Neural progenitor cell (in vitro differentiated cells): ENCODE measurements around the gene ZBTB20. TPM values are rescaled to one million over a fixed set of nuclear protein-coding genes. Genes with fewer than 3 reads are reported as not detected.

Experiments used
- DNase-seq: peaks from one replicate; pipeline ENCODE4 v3.0.0-alpha.2; 2016; ENCODE audit warnings: low spot score
- H2AFZ ChIP-seq: fragments of 200-600 bp; sonication (generic); replicated peaks from 2 replicates; pipeline ENCODE4 v1.6.1; 2016; ENCODE audit warnings: antibody characterized with exemption
- H3F3A ChIP-seq: fragments of 200-600 bp; sonication (generic); 2 replicates; pipeline ENCODE4 v1.6.1; 2016; ENCODE audit warnings: antibody characterized with exemption, low read depth
- H3K27ac ChIP-seq: fragments of 200-600 bp; sonication (generic); 2 replicates; pipeline ENCODE4 v1.5.1; 2016; ENCODE audit warnings: mild to moderate bottlenecking
- H3K27me3 ChIP-seq: fragments of 200-600 bp; sonication (generic); 2 replicates; pipeline ENCODE4 v1.6.1; 2016; ENCODE audit warnings: mild to moderate bottlenecking, moderate library complexity
- H3K36me3 ChIP-seq: fragments of 200-600 bp; sonication (generic); 2 replicates; pipeline ENCODE4 v1.5.1; 2016
- H3K4me1 ChIP-seq: fragments of 200-600 bp; sonication (generic); 2 replicates; pipeline ENCODE4 v1.6.1; 2016; ENCODE audit warnings: mixed run types
- H3K4me2 ChIP-seq: fragments of 200-600 bp; sonication (generic); 2 replicates; pipeline ENCODE4 v1.6.1; 2016
- H3K4me3 ChIP-seq: fragments of 200-600 bp; sonication (generic); 2 replicates; pipeline ENCODE4 v1.5.1; 2016
- H3K79me2 ChIP-seq: fragments of 200-600 bp; sonication (generic); 2 replicates; pipeline ENCODE4 v1.6.1; 2016; ENCODE audit warnings: low read depth
- H3K9ac ChIP-seq: fragments of 200-600 bp; sonication (generic); 2 replicates; pipeline ENCODE4 v1.6.1; 2016
- H3K9me3 ChIP-seq: fragments of 200-600 bp; sonication (generic); 2 replicates; pipeline ENCODE4 v1.5.1; 2016; ENCODE audit warnings: low read depth
- H4K20me1 ChIP-seq: fragments of 200-600 bp; sonication (generic); 2 replicates; pipeline ENCODE4 v1.6.1; 2016; ENCODE audit warnings: low read depth
- H3K27ac Mint-ChIP-seq: 3 replicates; pipeline ENCODE4 v1.8.0; 2021; ENCODE audit warnings: mixed read lengths
- H3K27me3 Mint-ChIP-seq: 2 replicates; pipeline ENCODE4 v1.8.0; 2022; ENCODE audit warnings: low read depth, mild to moderate bottlenecking, inconsistent platforms, moderate library complexity, mixed read lengths; ENCODE audit not compliant: insufficient read depth
- H3K36me3 Mint-ChIP-seq: 3 replicates; pipeline ENCODE4 v1.8.0; 2021; ENCODE audit warnings: mixed read lengths
- H3K4me1 Mint-ChIP-seq: 3 replicates; pipeline ENCODE4 v1.8.0; 2021; ENCODE audit warnings: mixed read lengths
- H3K4me3 Mint-ChIP-seq: 3 replicates; pipeline ENCODE4 v1.8.0; 2021; ENCODE audit warnings: mild to moderate bottlenecking, moderate library complexity, mixed read lengths
- H3K9me3 Mint-ChIP-seq: 3 replicates; pipeline ENCODE4 v1.8.0; 2020; ENCODE audit warnings: mixed read lengths
- EZH2 ChIP-seq: fragments of 200-600 bp; sonication (generic); IDR thresholded peaks from 2 replicates; pipeline ENCODE4 v1.6.1; 2017; ENCODE audit warnings: antibody characterized with exemption, mild to moderate bottlenecking, moderate library complexity
- EZH2phosphoT487 ChIP-seq: fragments of 200-600 bp; sonication (generic); IDR thresholded peaks from 2 replicates; pipeline ENCODE4 v1.6.1; 2017; ENCODE audit warnings: antibody characterized with exemption
- total RNA-seq: library from RNA; depleted of rRNA; stranded (reverse); fragments of >200 nt; gene quantifications from 2 replicates; pipeline ENCODE4 v1.2.3, GENCODE V29; 2015; ENCODE audit warnings: low replicate concordance
- TF ChIP-seq, protein P1 (sequence below): fragments of 200-600 bp; sonication (generic); IDR thresholded peaks from 2 replicates; pipeline ENCODE4 v1.5.1; 2017; ENCODE audit warnings: antibody characterized with exemption, mild to moderate bottlenecking

ZBTB20 gene
- total RNA-seq, 1 donor from 2014 or later, result 1.9 TPM

DNA sequence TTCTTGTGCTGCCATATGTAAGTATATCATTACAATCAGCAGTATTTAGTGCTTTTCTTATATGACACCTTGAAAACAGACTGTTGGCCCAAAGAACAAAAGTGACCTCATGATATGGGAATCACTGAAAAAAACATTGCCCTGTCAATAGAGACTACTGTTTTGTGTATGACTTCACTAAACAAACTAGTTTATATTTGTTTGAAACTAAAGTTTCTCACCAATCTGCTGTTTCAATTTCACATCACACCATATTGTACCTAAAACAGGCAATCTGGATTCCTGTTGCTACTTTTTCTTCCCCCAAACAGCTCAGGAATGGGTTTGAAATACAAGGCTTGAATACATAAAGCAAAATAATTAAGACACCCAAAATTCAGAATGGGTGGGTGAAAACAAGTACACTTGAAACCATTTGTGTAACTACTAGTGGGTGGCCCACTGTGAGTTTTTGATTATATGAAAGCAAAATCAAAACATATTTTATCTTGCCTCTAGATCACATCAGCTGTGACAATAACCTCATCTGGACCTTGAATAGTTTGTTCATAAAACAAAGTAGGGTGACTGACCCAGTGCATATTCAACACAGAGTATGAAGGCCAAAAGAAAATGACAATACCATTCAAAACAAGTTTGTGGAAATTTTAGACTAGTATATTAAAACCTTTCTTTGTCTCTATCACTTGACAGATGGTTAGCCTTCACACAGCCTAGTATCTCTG is 5.9 kb downstream of the ZBTB20 start:
- no peak for TF ChIP-seq EZH2phosphoT487
- TF ChIP-seq, protein P1, sequence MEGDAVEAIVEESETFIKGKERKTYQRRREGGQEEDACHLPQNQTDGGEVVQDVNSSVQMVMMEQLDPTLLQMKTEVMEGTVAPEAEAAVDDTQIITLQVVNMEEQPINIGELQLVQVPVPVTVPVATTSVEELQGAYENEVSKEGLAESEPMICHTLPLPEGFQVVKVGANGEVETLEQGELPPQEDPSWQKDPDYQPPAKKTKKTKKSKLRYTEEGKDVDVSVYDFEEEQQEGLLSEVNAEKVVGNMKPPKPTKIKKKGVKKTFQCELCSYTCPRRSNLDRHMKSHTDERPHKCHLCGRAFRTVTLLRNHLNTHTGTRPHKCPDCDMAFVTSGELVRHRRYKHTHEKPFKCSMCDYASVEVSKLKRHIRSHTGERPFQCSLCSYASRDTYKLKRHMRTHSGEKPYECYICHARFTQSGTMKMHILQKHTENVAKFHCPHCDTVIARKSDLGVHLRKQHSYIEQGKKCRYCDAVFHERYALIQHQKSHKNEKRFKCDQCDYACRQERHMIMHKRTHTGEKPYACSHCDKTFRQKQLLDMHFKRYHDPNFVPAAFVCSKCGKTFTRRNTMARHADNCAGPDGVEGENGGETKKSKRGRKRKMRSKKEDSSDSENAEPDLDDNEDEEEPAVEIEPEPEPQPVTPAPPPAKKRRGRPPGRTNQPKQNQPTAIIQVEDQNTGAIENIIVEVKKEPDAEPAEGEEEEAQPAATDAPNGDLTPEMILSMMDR, result no peak
- TF ChIP-seq EZH2, result no peak
- Histone ChIP-seq H2AFZ (no peak overlapping the region), H3K9me3 (no peaks in the 10 kb centered on the region), H3K27me3 (no peaks in the 10 kb centered on the region), H3K36me3 (no peaks in the 10 kb centered on the region), H3K4me3 (no peak overlapping the region), H3K27ac (no peak overlapping the region), H3K9ac (no peak overlapping the region), H3K4me1 (peaks cover 5% of the 10 kb centered on the region), H3F3A (peaks cover 4% of the 10 kb centered on the region), H3K4me2 (no peak overlapping the region), H4K20me1 (peaks cover 7% of the 10 kb centered on the region), H3K79me2 (peaks cover 27% of the 10 kb centered on the region)
- no peaks in the 10 kb centered on the region for H3K27me3 Mint-ChIP-seq
- peaks cover 4% of the 10 kb centered on the region for H3K36me3 Mint-ChIP-seq
- H3K9me3 Mint-ChIP-seq, result no peaks in the 10 kb centered on the region
- no peak overlapping the region for H3K4me3 Mint-ChIP-seq
- H3K4me1 Mint-ChIP-seq, result peaks cover 8% of the 10 kb centered on the region
- no peak for DNase-seq
- H3K27ac Mint-ChIP-seq, result no peak overlapping the region

DNA sequence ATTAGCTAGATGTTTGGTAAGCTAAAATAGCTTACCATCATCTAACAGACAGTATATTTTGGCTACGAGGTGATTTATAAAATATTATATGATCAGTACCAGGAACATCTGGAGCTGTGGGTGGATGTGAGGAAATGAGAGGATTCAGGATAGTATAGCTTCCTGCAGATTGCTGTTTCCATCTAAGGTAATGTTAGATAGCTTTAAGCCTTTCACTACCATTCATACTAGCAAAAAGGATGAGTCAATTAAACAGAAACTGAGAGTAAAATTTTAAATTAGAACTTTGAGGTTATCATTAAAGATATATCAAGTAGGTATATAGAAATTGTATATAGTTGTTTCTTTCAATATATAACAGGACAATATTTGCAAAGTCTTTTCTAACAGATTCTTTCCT is 8.0 kb downstream of the ZBTB20 start:
- no peaks in the 10 kb centered on the region for H3F3A ChIP-seq
- H2AFZ ChIP-seq, result no peak overlapping the region
- H3K9me3 ChIP-seq, result no peaks in the 10 kb centered on the region
- no peaks in the 10 kb centered on the region for H3K36me3 ChIP-seq
- H3K4me3 Mint-ChIP-seq, result no peak overlapping the region
- no peaks in the 10 kb centered on the region for H3K4me1 ChIP-seq
- H3K27ac ChIP-seq, result no peak overlapping the region
- H3K4me2 ChIP-seq, result no peak overlapping the region
- no peaks in the 10 kb centered on the region for H3K27me3 Mint-ChIP-seq
- no peak for DNase-seq
- TF ChIP-seq, protein P1, result no peak
- peaks cover 4% of the 10 kb centered on the region for H3K36me3 Mint-ChIP-seq
- H3K4me1 Mint-ChIP-seq, result no peaks in the 10 kb centered on the region
- H3K9ac ChIP-seq, result no peak overlapping the region
- no peaks in the 10 kb centered on the region for H3K27me3 ChIP-seq
- no peak overlapping the region for H3K4me3 ChIP-seq
- peaks cover 9% of the 10 kb centered on the region for H3K79me2 ChIP-seq
- no peak overlapping the region for H3K27ac Mint-ChIP-seq
- H4K20me1 ChIP-seq, result peaks cover 6% of the 10 kb centered on the region
- H3K9me3 Mint-ChIP-seq, result no peaks in the 10 kb centered on the region

DNA sequence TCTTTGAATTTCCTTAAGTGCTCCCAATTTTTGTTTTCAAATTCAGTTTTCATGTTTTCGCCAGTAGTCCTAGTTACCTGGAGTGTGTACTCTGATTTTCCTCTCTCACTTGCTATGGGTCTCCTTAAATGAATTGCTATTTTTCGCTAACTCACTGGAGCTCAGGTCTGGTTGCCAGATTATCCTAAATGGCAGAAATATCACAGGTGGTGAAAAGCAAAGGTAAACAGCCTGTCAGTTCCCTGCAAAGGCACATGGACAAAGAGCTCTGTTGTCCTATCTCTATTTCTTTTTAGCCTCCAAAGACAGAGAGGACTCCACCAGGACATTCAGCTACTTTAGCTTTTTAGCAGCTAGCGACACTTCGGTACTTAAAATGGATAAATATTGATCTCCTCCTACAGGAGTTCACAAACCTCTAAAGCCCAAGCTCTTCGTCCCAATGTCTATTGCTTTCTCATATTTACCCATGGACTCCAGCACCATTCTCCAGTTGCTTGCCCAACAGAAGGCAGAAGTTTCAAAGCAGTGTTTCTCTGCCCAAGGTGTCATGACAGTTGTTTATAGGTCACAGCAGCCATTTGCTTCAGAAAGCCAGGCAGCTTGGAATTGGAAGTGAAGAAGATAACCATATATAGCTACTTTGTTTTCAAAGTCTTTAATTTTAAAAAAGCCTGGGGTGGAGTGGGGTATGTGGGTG is 12.3 kb downstream of the ZBTB20 start:
- H3K4me1 ChIP-seq, result no peaks in the 10 kb centered on the region
- Mint-ChIP-seq H3K36me3 (no peaks in the 10 kb centered on the region), H3K27ac (no peak overlapping the region), H3K9me3 (peaks cover 2% of the 10 kb centered on the region), H3K4me3 (no peak overlapping the region), H3K27me3 (no peaks in the 10 kb centered on the region), H3K4me1 (peaks cover 4% of the 10 kb centered on the region)
- DNase-seq, result no peak
- H2AFZ ChIP-seq, result no peak overlapping the region
- H3K79me2 ChIP-seq, result no peaks in the 10 kb centered on the region
- no peaks in the 10 kb centered on the region for H3K36me3 ChIP-seq
- H3K4me3 ChIP-seq, result no peak overlapping the region
- TF ChIP-seq EZH2, result no peak
- TF ChIP-seq EZH2phosphoT487, result no peak
- TF ChIP-seq, protein P1, result no peak
- H3K9me3 ChIP-seq, result no peaks in the 10 kb centered on the region
- no peak overlapping the region for H3K27ac ChIP-seq
- H3F3A ChIP-seq, result no peaks in the 10 kb centered on the region
- H3K4me2 ChIP-seq, result no peak overlapping the region
- no peak overlapping the region for H3K9ac ChIP-seq
- peaks cover 9% of the 10 kb centered on the region for H4K20me1 ChIP-seq
- no peaks in the 10 kb centered on the region for H3K27me3 ChIP-seq
